Testis (tissue), 2 donors: ENCODE results near the gene DOHH.

Source experiments
- CTCF ChIP-seq, 3 experiments: fragments of 450-650 bp in 2 of 3; fragments of 200-600 bp in 1 of 3; sonication (generic) in 1 of 3; IDR thresholded peaks; one replicate each; pipeline ENCODE4 v1.5.1; 2016 to 2019; ENCODE audit warnings: antibody characterized with exemption in 3 of 3, mild to moderate bottlenecking in 2 of 3, moderate library complexity in 1 of 3
- POLR2A ChIP-seq: fragments of 450-650 bp; IDR thresholded peaks from one replicate; pipeline ENCODE4 v1.6.1; 2017; ENCODE audit warnings: antibody characterized with exemption, mild to moderate bottlenecking, moderate library complexity

DNA sequence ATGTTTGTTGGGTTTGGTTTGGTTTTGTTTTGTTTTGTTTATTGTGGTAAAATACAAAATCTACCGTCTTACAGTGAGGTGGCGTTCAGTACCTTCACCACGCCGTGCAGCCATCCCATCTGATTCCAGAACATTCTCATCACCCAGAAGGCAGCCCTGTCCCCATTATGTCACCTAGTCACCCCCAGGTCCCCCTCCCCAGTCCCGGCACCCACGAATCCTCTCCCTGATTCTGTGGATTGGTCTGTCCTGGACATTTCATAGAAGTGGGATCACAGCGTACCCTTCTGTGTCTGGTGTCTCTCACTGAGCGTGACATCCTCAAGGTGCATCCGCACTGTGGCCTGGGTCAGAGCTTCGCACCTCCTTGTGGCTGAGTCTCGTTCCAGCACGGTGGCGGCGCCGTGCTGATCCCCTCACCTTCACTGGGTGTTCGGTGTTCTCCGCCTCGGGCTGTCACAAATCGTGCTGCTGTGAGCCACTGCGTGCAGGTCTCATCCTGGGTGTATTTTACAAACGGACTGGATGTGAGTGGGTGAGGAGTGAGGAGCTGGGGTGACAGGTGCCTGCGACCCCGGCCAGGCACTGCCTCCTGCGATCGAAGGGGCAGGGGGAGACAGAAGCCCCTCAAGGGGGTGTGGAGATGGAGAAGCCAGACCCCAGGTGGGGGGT, 37.9 kb upstream of the DOHH start:
- TF ChIP-seq POLR2A (no peak), CTCF (IDR thresholded peaks at IDR 0.05) (no peak)
